PC-9 (cell line): ENCODE results near the gene CMTM7.

Experiments
- CTCF ChIP-seq: fragments of 200-600 bp; sonication (generic); conservative IDR thresholded peaks from 2 replicates; pipeline ENCODE4 v1.6.1; 2017; ENCODE audit warnings: mixed run types, antibody characterized with exemption, mild to moderate bottlenecking, moderate library complexity
- EZH2 ChIP-seq: fragments of 200-600 bp; sonication (generic); IDR thresholded peaks from 2 replicates; pipeline ENCODE4 v1.8.0; 2017; ENCODE audit warnings: antibody characterized with exemption, low read depth

- TF ChIP-seq CTCF (no peak), EZH2 (no peak)
These were observed 66.4 kb downstream of the CMTM7 start for GRCh38 chr3:32457971-32458471.
